ENCODE measurements around the gene AKAP8L.

Gene AKAP8L

DNA sequence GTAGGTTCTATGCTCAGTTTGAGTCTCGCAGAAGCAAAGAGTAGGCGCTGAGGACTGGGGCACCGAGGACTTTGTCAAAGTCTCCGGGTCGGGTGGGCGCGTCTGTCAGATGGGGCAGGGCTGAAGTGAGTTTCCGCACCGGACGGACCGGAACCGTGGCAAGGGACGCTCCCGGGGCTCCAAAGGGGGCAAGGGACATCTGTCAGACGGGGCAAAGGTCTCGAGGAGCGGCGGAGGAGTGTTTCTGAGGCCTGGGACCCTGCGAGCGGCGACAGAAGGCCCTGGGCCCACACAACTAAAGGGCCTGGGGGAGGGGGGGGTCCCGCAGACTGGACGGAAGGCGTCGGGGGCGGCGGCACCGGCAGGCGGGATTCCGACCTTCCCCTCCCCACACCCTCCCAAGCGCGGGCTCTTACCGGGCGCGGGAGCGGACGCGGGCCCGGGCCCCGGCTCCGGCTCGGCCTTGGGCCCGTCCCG is 13.3 kb upstream of the AKAP8L start:
- TF ChIP-seq, protein P1, sequence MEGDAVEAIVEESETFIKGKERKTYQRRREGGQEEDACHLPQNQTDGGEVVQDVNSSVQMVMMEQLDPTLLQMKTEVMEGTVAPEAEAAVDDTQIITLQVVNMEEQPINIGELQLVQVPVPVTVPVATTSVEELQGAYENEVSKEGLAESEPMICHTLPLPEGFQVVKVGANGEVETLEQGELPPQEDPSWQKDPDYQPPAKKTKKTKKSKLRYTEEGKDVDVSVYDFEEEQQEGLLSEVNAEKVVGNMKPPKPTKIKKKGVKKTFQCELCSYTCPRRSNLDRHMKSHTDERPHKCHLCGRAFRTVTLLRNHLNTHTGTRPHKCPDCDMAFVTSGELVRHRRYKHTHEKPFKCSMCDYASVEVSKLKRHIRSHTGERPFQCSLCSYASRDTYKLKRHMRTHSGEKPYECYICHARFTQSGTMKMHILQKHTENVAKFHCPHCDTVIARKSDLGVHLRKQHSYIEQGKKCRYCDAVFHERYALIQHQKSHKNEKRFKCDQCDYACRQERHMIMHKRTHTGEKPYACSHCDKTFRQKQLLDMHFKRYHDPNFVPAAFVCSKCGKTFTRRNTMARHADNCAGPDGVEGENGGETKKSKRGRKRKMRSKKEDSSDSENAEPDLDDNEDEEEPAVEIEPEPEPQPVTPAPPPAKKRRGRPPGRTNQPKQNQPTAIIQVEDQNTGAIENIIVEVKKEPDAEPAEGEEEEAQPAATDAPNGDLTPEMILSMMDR (conservative IDR thresholded peaks at IDR 0.05; ENCODE audit: low read depth, low read length), result no peak
- DNase-seq (ENCODE audit: low read depth), result no peak
- H3K4me3 ChIP-seq (ENCODE audit: low read depth, low read length), result peak overlapping the region; percentile 82

DNA sequence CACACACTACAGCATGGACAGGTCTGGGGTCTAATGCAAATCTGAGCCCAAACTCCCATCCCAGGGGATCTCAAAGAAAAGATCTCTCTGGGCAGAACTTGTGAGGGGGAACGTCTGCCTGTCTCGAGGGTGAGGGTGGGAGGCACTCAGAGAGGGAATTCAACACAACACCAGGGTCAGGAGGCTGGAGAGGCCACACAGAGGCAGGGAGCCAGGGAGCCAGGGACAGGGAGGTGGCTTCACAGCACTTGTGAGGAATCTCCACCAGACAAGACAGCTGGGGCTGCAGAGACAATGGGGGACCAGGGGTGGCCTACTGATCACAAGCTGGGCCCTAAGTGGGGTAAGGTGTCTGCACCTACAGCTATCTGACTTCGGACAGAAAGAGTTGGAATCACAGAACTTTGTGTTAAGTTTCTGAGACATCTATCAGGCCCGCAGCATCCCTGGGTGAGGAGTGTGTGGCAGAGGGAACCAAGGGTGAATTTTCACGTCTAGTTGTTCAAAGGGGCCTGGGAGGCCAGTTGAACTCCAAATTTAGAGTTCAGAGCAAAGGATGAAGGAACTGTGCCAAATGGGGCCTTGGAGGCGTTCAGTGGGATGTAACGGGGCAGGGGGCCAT is 12.7 kb upstream of the AKAP8L start:
- no peak for DNase-seq (ENCODE audit: low read depth)
- peak overlapping the region; percentile 82 for H3K4me3 ChIP-seq (ENCODE audit: low read depth, low read length)
- TF ChIP-seq, protein P1 (conservative IDR thresholded peaks at IDR 0.05; ENCODE audit: low read depth, low read length), result no peak

DNA sequence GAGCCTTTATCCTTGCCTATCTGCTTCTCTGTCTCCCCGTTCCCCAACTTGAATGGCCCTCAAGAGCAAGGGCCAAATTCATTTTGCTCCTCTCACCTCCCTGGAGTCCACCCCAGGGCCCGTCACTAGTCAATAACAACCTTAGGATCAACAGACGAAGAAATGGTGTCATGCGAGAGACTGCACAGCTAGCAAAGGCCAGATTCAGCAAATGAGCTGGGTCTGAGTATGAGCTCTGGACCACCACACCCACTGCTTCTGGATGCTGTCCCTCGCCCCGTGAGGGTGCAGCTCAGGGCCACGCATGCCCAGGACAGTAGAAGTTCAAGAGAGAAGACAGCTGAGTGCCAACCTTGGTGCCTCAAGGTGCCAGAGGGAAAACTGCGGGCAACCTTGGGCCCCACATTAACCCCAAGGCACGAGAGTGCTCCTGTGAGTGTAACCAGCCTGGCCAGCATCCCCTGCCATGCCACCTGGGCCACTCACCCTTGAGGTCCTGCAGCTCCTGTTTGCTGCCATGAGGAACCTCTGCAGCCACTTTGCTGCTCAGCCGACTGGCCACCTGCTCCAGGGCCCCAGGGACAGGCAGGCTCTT is 11.8 kb upstream of the AKAP8L start:
- peak overlapping the region; percentile 7 for H3K4me3 ChIP-seq (ENCODE audit: low read depth, low read length)
- TF ChIP-seq, protein P1 (conservative IDR thresholded peaks at IDR 0.05; ENCODE audit: low read depth, low read length), result no peak
- no peak for DNase-seq (ENCODE audit: low read depth)

DNA sequence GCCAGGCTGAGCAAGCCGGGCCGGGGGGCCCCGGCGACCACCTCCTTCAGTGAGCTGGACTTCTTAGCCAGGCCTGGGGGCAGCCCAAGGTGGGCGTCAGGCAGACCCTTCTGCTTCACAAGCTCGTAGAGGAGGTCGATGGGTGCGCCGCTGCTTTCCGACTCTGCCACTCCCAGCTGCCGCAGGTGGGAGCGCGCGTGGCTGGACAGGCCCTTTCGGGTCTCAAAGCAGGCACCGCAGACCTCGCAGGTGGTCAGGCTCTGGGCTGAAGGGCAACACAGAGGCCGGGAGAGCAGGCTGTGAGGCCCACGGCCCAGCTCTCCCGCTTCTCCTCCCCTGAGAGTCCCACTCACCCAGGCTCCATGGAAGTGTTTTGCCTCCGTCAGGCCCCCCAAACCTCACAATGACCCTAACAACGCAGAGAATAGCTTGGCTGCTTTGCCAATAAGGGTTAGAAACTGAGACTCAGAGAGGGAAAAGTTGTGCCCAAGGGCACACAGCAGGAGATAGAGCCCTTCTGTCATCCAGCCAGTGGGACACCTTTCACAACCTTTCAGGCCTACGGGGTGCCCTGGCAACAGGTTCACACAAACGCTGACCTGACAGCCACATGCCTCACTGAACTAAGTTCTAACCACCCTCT is 11.2 kb upstream of the AKAP8L start:
- DNase-seq (ENCODE audit: low read depth), result no peak
- TF ChIP-seq, protein P1 (conservative IDR thresholded peaks at IDR 0.05; ENCODE audit: low read depth, low read length), result no peak
- no peak overlapping the region for H3K4me3 ChIP-seq (ENCODE audit: low read depth, low read length)

DNA sequence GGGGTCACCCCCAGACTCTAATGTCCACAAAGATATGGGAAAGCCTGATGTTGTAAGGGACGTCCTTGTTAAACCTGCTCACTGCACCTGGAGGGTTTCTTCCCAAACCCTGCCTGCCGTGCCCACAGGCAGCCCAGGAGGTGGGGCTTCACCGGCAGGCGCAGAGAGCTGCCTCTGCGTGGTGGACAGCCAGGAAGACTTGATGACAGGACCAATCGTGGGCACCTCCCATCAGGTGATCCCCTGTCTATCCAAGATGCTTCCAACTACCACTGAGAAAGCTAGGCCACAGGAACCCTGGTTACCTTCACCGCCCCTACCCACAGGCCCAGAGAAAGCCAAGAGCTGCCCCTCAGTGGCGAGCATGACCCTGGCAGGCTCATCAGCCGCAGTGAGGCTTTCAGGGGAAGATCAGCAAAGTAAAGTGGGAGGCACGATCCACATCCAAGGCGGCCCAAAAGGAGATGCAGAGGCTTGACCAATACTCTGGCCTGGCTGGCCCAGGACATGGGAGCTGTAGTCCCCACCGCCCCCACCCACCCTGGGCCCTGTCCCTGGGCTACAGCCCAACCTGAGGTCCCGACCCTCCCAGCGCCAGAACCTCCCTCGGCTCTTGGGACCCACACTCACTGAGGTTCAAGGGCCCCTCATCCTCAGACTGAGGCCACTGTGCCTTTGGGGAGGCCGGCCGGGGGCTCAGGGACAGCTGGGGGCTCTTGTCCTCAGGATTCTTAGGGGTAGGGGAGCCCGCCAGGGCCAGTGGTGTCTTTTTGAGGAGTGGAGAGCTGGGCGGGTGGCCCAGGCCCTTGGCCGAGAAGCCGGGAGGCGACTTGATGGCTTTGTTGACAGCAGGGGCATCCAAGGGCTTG is 10.4 kb upstream of the AKAP8L start:
- TF ChIP-seq, protein P1 (conservative IDR thresholded peaks at IDR 0.05; ENCODE audit: low read depth, low read length), result no peak
- no peak for DNase-seq (ENCODE audit: low read depth)
- no peak overlapping the region for H3K4me3 ChIP-seq (ENCODE audit: low read depth, low read length)

DNA sequence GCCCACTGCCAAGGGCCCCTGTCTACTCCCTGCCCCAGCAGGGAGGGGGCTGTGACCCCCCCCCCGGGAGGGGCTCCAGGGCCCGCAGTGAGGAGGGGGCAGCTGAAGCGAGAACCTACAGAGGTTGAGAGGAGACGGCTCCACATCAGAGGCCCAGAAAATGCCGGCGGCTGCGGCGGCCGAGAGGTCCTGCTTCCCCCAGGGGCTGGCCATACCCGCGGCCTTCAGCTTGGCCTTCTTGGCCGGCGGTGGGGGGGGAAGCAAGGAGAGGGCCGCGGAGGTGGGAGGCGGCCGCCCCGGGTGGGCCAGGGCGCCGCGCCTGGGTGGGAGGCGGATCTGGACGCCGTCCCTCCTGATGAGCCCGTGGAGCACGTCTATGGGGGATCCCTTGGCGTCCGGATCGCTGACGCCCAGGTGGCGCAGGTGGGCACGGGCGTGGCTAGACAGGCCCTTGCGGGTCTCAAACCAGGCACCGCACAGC is 9.2 kb upstream of the AKAP8L start:
- DNase-seq (ENCODE audit: low read depth), result no peak
- TF ChIP-seq, protein P1 (conservative IDR thresholded peaks at IDR 0.05; ENCODE audit: low read depth, low read length), result no peak
- no peak overlapping the region for H3K4me3 ChIP-seq (ENCODE audit: low read depth, low read length)

Data from choroid plexus epithelial cell (primary cell).